Measurements from ENCODE around the gene TMA7B.

TMA7B gene

GRCh38 chr22:39972641-39973040 is 12.4 kb downstream of the TMA7B start:
- H3K9me2 ChIP-seq (replicated peaks; ENCODE audit: insufficient read depth, low read length) = no peaks in the 10 kb centered on the region
- H3K4me1 ChIP-seq (ENCODE audit: low read length) = no peaks in the 10 kb centered on the region
- no peak overlapping the region for H3K9ac ChIP-seq (ENCODE audit: low read length)
- no peak for DNase-seq
- H2AFZ ChIP-seq (ENCODE audit: low read length) = no peak overlapping the region
- no peaks in the 10 kb centered on the region for H3F3A ChIP-seq (ENCODE audit: insufficient read depth, low read length)
- H3K4me3 ChIP-seq (ENCODE audit: low read length) = no peak overlapping the region
- no peak overlapping the region for H3K4me2 ChIP-seq (ENCODE audit: low read depth, low read length)
- H3K9me3 ChIP-seq (replicated peaks; ENCODE audit: insufficient read depth, low read length) = no peaks in the 10 kb centered on the region
- no peak for TF ChIP-seq EZH2 (optimal IDR thresholded peaks at IDR 0.05; ENCODE audit: low read depth, low read length)
- TF ChIP-seq EZH2phosphoT487 (IDR thresholded peaks at IDR 0.05; ENCODE audit: low read length) = no peak
- no peak for TF ChIP-seq CTCF (IDR thresholded peaks at IDR 0.05; ENCODE audit: low read length)
- no peaks in the 10 kb centered on the region for H3K27me3 ChIP-seq (replicated peaks; ENCODE audit: insufficient read depth, low read length)
- H3K36me3 ChIP-seq (replicated peaks; ENCODE audit: insufficient read depth, low read length) = no peaks in the 10 kb centered on the region
- H3K27ac ChIP-seq (ENCODE audit: low read length) = no peak overlapping the region
- no peaks in the 10 kb centered on the region for H4K20me1 ChIP-seq (ENCODE audit: insufficient read depth, low read length)
- H3K79me2 ChIP-seq (ENCODE audit: low read length) = no peaks in the 10 kb centered on the region

GRCh38 chr22:39973656-39974055 is 13.5 kb downstream of the TMA7B start:
- Histone ChIP-seq H3K9me2 (replicated peaks; ENCODE audit: insufficient read depth, low read length) (no peaks in the 10 kb centered on the region), H3K4me3 (ENCODE audit: low read length) (no peak overlapping the region), H3K4me2 (ENCODE audit: low read depth, low read length) (no peak overlapping the region), H3K9me3 (replicated peaks; ENCODE audit: insufficient read depth, low read length) (no peaks in the 10 kb centered on the region), H3K9ac (ENCODE audit: low read length) (no peak overlapping the region), H3F3A (ENCODE audit: insufficient read depth, low read length) (no peaks in the 10 kb centered on the region), H3K4me1 (ENCODE audit: low read length) (no peaks in the 10 kb centered on the region), H3K36me3 (replicated peaks; ENCODE audit: insufficient read depth, low read length) (no peaks in the 10 kb centered on the region), H3K27ac (ENCODE audit: low read length) (no peak overlapping the region), H3K27me3 (replicated peaks; ENCODE audit: insufficient read depth, low read length) (no peaks in the 10 kb centered on the region), H2AFZ (ENCODE audit: low read length) (no peak overlapping the region), H3K79me2 (ENCODE audit: low read length) (no peaks in the 10 kb centered on the region), H4K20me1 (ENCODE audit: insufficient read depth, low read length) (no peaks in the 10 kb centered on the region)
- no peak for DNase-seq
- no peak for TF ChIP-seq EZH2phosphoT487 (IDR thresholded peaks at IDR 0.05; ENCODE audit: low read length)
- no peak for TF ChIP-seq EZH2 (optimal IDR thresholded peaks at IDR 0.05; ENCODE audit: low read depth, low read length)
- no peak for TF ChIP-seq CTCF (IDR thresholded peaks at IDR 0.05; ENCODE audit: low read length)

- no peak for DNase-seq
- no peaks in the 10 kb centered on the region for H3K36me3 ChIP-seq (replicated peaks; ENCODE audit: insufficient read depth, low read length)
- H3K9me3 ChIP-seq (replicated peaks; ENCODE audit: insufficient read depth, low read length) = no peaks in the 10 kb centered on the region
- no peaks in the 10 kb centered on the region for H3K9me2 ChIP-seq (replicated peaks; ENCODE audit: insufficient read depth, low read length)
- H4K20me1 ChIP-seq (ENCODE audit: insufficient read depth, low read length) = no peaks in the 10 kb centered on the region
- no peaks in the 10 kb centered on the region for H3K4me1 ChIP-seq (ENCODE audit: low read length)
- no peak overlapping the region for H3K9ac ChIP-seq (ENCODE audit: low read length)
- no peaks in the 10 kb centered on the region for H3F3A ChIP-seq (ENCODE audit: insufficient read depth, low read length)
- no peak overlapping the region for H2AFZ ChIP-seq (ENCODE audit: low read length)
- H3K27ac ChIP-seq (ENCODE audit: low read length) = no peak overlapping the region
- TF ChIP-seq EZH2phosphoT487 (IDR thresholded peaks at IDR 0.05; ENCODE audit: low read length) (no peak), CTCF (IDR thresholded peaks at IDR 0.05; ENCODE audit: low read length) (no peak), EZH2 (optimal IDR thresholded peaks at IDR 0.05; ENCODE audit: low read depth, low read length) (no peak)
- H3K4me2 ChIP-seq (ENCODE audit: low read depth, low read length) = no peak overlapping the region
- H3K4me3 ChIP-seq (ENCODE audit: low read length) = no peak overlapping the region
- H3K27me3 ChIP-seq (replicated peaks; ENCODE audit: insufficient read depth, low read length) = no peaks in the 10 kb centered on the region
- no peaks in the 10 kb centered on the region for H3K79me2 ChIP-seq (ENCODE audit: low read length)
Measured at GRCh38 chr22:39974065-39974464, 13.9 kb downstream of the TMA7B start.
